Right lobe of liver (tissue), 6 donors: ENCODE measurements around the gene GOLGA6L10. TPM values are rescaled to one million over a fixed set of nuclear protein-coding genes. Genes with fewer than 3 reads are reported as not detected.
"Not testable (repeated sequence)": the region's sequence is repeated elsewhere in the genome, so short reads cannot be mapped to it uniquely, and the experiment has no call there.

Experiments
- ATAC-seq, 4 donors: fragments of 200-7000 bp; cut with Tn5 transposase; one replicate each; pipeline ENCODE4 v1.9.1; 2020; ENCODE audit warnings: mild to moderate bottlenecking in 4 of 4, moderate library complexity in 4 of 4
- DNase-seq, 3 donors: peaks; one replicate each; pipeline ENCODE4 v3.0.0-alpha.2; 2020
- H3K27ac ChIP-seq, 3 donors: fragments of 200-600 bp; one replicate each; pipeline ENCODE4 v1.8.0; 2022
- H3K27me3 ChIP-seq, 2 donors: fragments of 200-600 bp; one replicate each; pipeline ENCODE4 v1.8.0; 2022
- H3K36me3 ChIP-seq, 4 donors: fragments of 200-600 bp; sonication (generic) in 1 of 4; one replicate each; pipeline versions ENCODE4 v1.5.1 to v1.8.0; 2017 to 2022; ENCODE audit warnings: control low read depth in 1 of 4
- H3K4me1 ChIP-seq, 4 donors: fragments of 200-600 bp; sonication (generic) in 1 of 4; one replicate each; pipeline versions ENCODE4 v1.5.1 to v1.8.0; 2017 to 2022; ENCODE audit warnings: control low read depth in 1 of 4
- H3K4me3 ChIP-seq, 3 donors: fragments of 200-600 bp; one replicate each; pipeline ENCODE4 v1.8.0; 2022
- H3K9me3 ChIP-seq, 4 donors: fragments of 200-600 bp; sonication (generic) in 1 of 4; one replicate each; pipeline versions ENCODE4 v1.5.1 to v1.8.0; 2017 to 2022; ENCODE audit warnings: control low read depth in 1 of 4
- CTCF ChIP-seq, 4 donors: fragments of 200-600 bp in 3 of 4; fragments of 450-650 bp in 1 of 4; IDR thresholded peaks; one replicate each; pipeline versions ENCODE4 v1.5.1 to v1.8.0; 2016 to 2022; ENCODE audit warnings: antibody characterized with exemption in 4 of 4, mild to moderate bottlenecking in 2 of 4
- POLR2A ChIP-seq: fragments of 450-650 bp; IDR thresholded peaks from one replicate; pipeline ENCODE4 v1.6.1; 2017; ENCODE audit warnings: antibody characterized with exemption, mild to moderate bottlenecking
- WGBS: methylation state at CpG from one replicate; pipeline ENCODE4 v1.1.6; 2018; ENCODE audit warnings: low coverage, low lambda C conversion rate; ENCODE audit not compliant: insufficient coverage; ENCODE audit errors: missing lambda C conversion rate; 5-methylcytosine and 5-hydroxymethylcytosine counted together
- intact Hi-C, 2 donors: fragments of 100-400 bp; cut with DNase I; formaldehyde crosslinking; loops; one replicate each; pipeline versions ENCODE4 v1.11.2 to v1.14.1; 2022
- total RNA-seq, 6 experiments: library from RNA; depleted of rRNA in 2 of 6; stranded (reverse); fragments of >200 nt in 2 of 6; fragmentation: NEBNext Ultra II Directional in 3 of 6; extraction: Animal tissue kit (Norgen Biotek cat#: 25700) in 3 of 6; gene quantifications; one replicate each; pipeline versions ENCODE4 v1.1.0 to v1.2.4, GENCODE V29; 2016 to 2023
- donor health status: DM: no; HTN: yes; CAD: no.
- donor health status: DM: no; HTN: no; CAD: no.
- donor health status: DM: no; HTN: no; CAD: no.
- donor health status: DM: no; HTN: yes; CAD: no.
- donor health status: DM: no; HTN: yes; CAD: no.

Gene GOLGA6L10
- total RNA-seq, 6 experiments from 2014 or later, result 0.06 to 0.93 (median 0.38) TPM

- no peak overlapping the region for H3K27ac ChIP-seq
- no peaks in the 10 kb centered on the region for H3K9me3 ChIP-seq
- no peak overlapping the region for H3K4me3 ChIP-seq
- no peaks in the 10 kb centered on the region for H3K27me3 ChIP-seq
- no CpG with 5 or more reads among the region's 24 CpGs for WGBS
- H3K4me1 ChIP-seq, result no peaks in the 10 kb centered on the region
- no peak for ATAC-seq
- no peaks in the 10 kb centered on the region for H3K36me3 ChIP-seq
- intact Hi-C loops, result no loop called here
- TF ChIP-seq CTCF (IDR thresholded peaks at IDR 0.05), result no peak
- no peak for TF ChIP-seq POLR2A
- DNase-seq, result no peak
These were observed 33.6 kb downstream of the GOLGA6L10 start for GRCh38 chr15:82315519-82316246.

GRCh38 chr15:82314769-82315518 lies 34.3 kb downstream of the GOLGA6L10 start:
- intact Hi-C loops, result no loop called here
- H3K9me3 ChIP-seq, result no peaks in the 10 kb centered on the region
- H3K4me1 ChIP-seq, result no peaks in the 10 kb centered on the region
- 82% methylated on average over 3 of the region's 9 CpGs for WGBS
- ATAC-seq (no peak), DNase-seq (no peak)
- no peak for TF ChIP-seq POLR2A
- TF ChIP-seq CTCF (IDR thresholded peaks at IDR 0.05), result no peak
- no peaks in the 10 kb centered on the region for H3K27me3 ChIP-seq
- H3K4me3 ChIP-seq, result no peak overlapping the region
- H3K27ac ChIP-seq, result no peak overlapping the region
- H3K36me3 ChIP-seq, result no peaks in the 10 kb centered on the region

GRCh38 chr15:82313951-82314768 lies 35.1 kb downstream of the GOLGA6L10 start:
- H3K27ac ChIP-seq, intact Hi-C loops, H3K9me3 ChIP-seq, ATAC-seq, H3K27me3 ChIP-seq, H3K4me3 ChIP-seq, H3K4me1 ChIP-seq, H3K36me3 ChIP-seq: not testable (repeated sequence)
- peak in 1 of 3 donors; percentile 23 for DNase-seq
- no CpG with 5 or more reads among the region's 21 CpGs for WGBS

GRCh38 chr15:82313446-82313845 lies 35.8 kb downstream of the GOLGA6L10 start:
- intact Hi-C loops, result no loop called here
- no CpG with 5 or more reads among the region's 2 CpGs for WGBS
- no peaks in the 10 kb centered on the region for H3K9me3 ChIP-seq
- no peaks in the 10 kb centered on the region for H3K27me3 ChIP-seq
- no peaks in the 10 kb centered on the region for H3K36me3 ChIP-seq
- H3K4me1 ChIP-seq, result no peaks in the 10 kb centered on the region
- TF ChIP-seq POLR2A (no peak), CTCF (IDR thresholded peaks at IDR 0.05) (no peak)
- DNase-seq, result peak in 1 of 3 donors; percentile 12
- H3K4me3 ChIP-seq, result no peak overlapping the region
- no peak for ATAC-seq
- no peak overlapping the region for H3K27ac ChIP-seq
